ENCODE data around the gene BICRAL. TPM values are rescaled to one million over a fixed set of nuclear protein-coding genes. Genes with fewer than 3 reads are reported as not detected.
A peak's percentile ranks its signal among the peaks of the same experiment; 100 is the strongest.
"Not testable (repeated sequence)": the region's sequence is repeated elsewhere in the genome, so short reads cannot be mapped to it uniquely, and the experiment has no call there.

BICRAL gene
- polyA plus RNA-seq, 3 donors from 2014 or later: 1.9 to 5.3 (median 2.4) TPM

- Mint-ChIP-seq H3K4me3 (peak overlapping the region; percentile 79 to 88 (median 84)), H3K4me1 (peaks cover 61 to 64% of the 10 kb centered on the region in 2 donors), H3K27ac (peak overlapping the region; percentile 87 to 96 (median 94)), H3K27me3 (ENCODE audit: low read depth in 3 of 3) (peaks cover 17 to 25% (median 23%) of the 10 kb centered on the region in 3 donors)
- peak; percentile 65 to 67 (median 67) for DNase-seq
- not testable (repeated sequence) for H3K9me3 Mint-ChIP-seq, H3K36me3 Mint-ChIP-seq
Observed at GRCh38 chr6:42774821-42775487, 6.9 kb upstream of the BICRAL start.

DNA sequence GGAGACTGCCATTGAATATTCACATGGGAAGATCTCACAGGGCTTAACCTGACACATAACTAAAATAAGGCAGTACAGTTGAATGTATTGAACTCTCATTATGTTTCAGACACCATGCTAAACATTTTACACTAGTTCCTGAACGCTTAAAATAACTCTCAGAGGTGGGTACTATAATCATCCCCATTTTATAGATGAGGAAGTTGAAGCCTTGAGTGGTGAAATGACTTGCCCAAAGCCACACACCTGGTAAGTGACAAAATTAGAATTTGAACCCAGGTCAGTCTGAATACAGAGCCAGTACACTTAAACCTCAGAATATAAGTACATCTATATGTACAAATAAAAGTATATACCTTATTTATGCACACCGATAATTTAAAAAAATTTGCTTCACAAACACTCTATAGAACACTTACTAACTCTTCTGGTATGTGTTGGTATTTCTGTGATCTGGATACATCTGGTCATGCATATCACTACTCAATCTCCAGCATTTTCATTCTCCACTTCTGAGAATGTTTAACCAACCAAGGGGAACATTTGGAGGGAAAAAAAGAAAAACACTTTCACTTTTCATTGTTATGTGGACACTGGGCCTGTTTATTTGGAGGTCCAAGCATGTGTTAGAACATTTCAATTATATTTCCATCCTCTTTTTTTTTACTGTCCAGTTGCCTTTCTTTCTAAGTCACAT lies 4.6 kb upstream of the BICRAL start:
- Mint-ChIP-seq H3K9me3 (peaks cover 0 to 2% (median 0%) of the 10 kb centered on the region in 6 donors), H3K36me3 (peaks cover 0 to 6% (median 0%) of the 10 kb centered on the region in 3 donors), H3K4me3 (no peak overlapping the region), H3K27ac (peak overlapping the region in 4 of 6 donors; percentile 40 to 78 (median 52)), H3K27me3 (ENCODE audit: low read depth in 3 of 3) (peaks cover 11 to 23% (median 17%) of the 10 kb centered on the region in 3 donors), H3K4me1 (peaks cover 50 to 51% of the 10 kb centered on the region in 2 donors)
- no peak for DNase-seq

DNA sequence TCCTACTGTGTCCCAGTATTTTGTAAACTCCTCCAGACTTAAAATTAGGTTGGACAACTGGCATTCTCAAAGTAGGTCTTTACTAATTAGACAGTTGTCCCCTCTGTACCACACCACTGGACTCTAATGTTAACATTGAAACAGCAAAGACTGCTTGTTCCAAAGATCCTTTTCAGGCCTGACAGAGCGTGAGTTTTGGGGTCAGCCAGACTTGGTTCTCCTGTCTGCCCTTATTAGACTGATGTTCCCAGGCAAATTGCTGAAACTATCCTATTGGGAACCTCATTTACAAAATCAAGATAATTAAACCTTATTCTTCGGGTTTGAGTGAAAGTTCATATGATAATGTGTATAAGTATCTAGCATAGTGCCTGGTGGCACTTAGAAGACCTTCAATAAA lies 3.7 kb upstream of the BICRAL start:
- Mint-ChIP-seq H3K4me3 (no peak overlapping the region), H3K9me3 (peaks cover 0 to 2% (median 0%) of the 10 kb centered on the region in 6 donors), H3K27ac (no peak overlapping the region), H3K36me3 (peaks cover 0 to 6% (median 4%) of the 10 kb centered on the region in 3 donors), H3K4me1 (peaks cover 44 to 45% of the 10 kb centered on the region in 2 donors), H3K27me3 (ENCODE audit: low read depth in 3 of 3) (peaks cover 17 to 28% (median 20%) of the 10 kb centered on the region in 3 donors)
- DNase-seq: no peak

DNA sequence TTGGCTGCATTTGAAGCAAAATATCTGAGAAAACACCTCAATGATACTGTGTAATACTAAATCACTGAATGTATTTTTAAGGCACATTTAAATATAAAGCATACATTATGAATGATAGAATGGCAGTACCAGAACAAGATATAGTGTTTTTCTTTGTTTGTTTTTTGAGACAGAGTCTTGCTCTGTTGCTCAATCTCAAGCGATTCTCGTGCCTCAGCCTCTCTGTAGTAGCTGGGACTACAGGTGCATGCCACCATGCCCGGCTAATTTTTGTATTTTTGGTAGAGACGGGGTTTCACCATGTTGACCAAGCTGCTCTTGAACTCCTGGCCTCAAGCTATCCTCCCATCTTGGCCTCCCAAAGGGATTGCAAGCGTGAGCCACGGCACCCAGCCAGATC lies 2.3 kb upstream of the BICRAL start:
- H3K9me3 Mint-ChIP-seq: peaks cover 0 to 2% (median 0%) of the 10 kb centered on the region in 6 donors
- no peak for DNase-seq
- peaks cover 0 to 4% (median 3%) of the 10 kb centered on the region in 3 donors for H3K36me3 Mint-ChIP-seq
- peak overlapping the region in 3 of 6 donors; percentile 56 to 67 (median 58) for H3K27ac Mint-ChIP-seq
- H3K4me1 Mint-ChIP-seq: peaks cover 34 to 35% of the 10 kb centered on the region in 2 donors
- H3K27me3 Mint-ChIP-seq (ENCODE audit: low read depth in 3 of 3): peaks cover 24 to 38% (median 27%) of the 10 kb centered on the region in 3 donors
- no peak overlapping the region for H3K4me3 Mint-ChIP-seq

DNA sequence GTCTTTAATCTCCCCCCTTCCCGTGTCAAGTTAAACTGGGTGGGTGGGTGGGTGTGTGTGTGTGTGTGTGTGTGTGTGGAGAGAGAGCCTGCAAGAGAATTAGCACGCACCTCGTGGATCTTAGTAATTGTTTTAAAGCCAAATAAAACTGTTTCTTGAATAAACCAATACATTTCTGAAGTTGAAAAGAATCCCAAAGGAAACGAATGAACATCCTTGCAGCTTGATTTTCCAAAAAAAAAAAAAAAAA lies 381 bp upstream of the BICRAL start:
- Mint-ChIP-seq H3K4me3 (peak overlapping the region; percentile 82 to 98 (median 97)), H3K9me3 (peaks cover 0 to 2% (median 0%) of the 10 kb centered on the region in 6 donors), H3K27me3 (ENCODE audit: low read depth in 3 of 3) (peaks cover 28 to 32% (median 29%) of the 10 kb centered on the region in 3 donors), H3K36me3 (peaks cover 0 to 4% (median 3%) of the 10 kb centered on the region in 3 donors), H3K27ac (peak overlapping the region in 5 of 6 donors; percentile 87 to 100 (median 96)), H3K4me1 (peaks cover 21% of the 10 kb centered on the region in 2 donors)
- peak in 1 of 3 donors; percentile 23 for DNase-seq

- DNase-seq: peak; percentile 74 to 80 (median 78)
- H3K27ac Mint-ChIP-seq: peak overlapping the region in 5 of 6 donors; percentile 94 to 100 (median 100)
- H3K27me3 Mint-ChIP-seq (ENCODE audit: low read depth in 3 of 3): peaks cover 28 to 32% (median 29%) of the 10 kb centered on the region in 3 donors
- H3K36me3 Mint-ChIP-seq: peaks cover 0 to 4% (median 3%) of the 10 kb centered on the region in 3 donors
- H3K4me3 Mint-ChIP-seq: peak overlapping the region; percentile 97 to 98 (median 98)
- peaks cover 8 to 12% of the 10 kb centered on the region in 2 donors for H3K4me1 Mint-ChIP-seq
- peaks cover 0 to 2% (median 0%) of the 10 kb centered on the region in 6 donors for H3K9me3 Mint-ChIP-seq
Observed at GRCh38 chr6:42782689-42783176, 881 bp downstream of the BICRAL start.

DNA sequence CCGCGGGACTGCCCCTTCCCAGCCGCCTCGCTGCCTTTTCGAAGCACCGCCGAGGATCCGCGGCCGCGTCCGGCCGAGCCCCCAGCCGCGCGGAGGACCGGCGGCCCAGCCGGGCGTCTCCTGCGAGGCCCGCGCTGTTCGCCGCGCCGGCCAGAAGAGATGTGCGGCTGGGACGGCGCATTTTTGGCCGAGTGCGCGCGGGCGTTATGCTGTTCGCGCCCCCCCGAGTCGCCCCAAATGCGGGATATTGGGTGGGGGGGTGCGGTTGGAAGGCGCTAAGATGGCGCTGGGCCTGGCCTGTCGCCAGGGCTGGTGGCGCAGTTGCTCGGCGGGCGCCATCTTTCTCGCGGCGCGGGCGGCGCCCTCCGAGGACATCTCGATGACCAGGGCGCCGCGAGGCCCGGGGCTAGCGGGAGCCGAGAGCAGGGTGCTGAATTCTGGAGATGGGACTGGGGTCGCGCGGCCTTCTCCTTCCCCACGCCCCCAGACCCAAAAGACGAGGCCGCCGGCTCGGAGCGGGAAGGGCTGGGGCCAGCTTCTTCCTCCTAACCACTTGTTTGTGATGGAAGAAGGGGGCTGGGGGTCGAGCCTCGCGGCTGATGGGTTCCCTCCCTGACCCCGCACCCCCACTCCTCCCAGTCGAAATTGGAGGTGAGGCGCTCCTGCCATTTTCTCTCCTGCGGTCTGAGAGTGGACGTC lies 1.5 kb downstream of the BICRAL start:
- DNase-seq: peak; percentile 82 to 89 (median 87)
- Mint-ChIP-seq H3K27me3 (ENCODE audit: low read depth in 3 of 3) (peaks cover 28 to 32% (median 29%) of the 10 kb centered on the region in 3 donors), H3K4me3 (peak overlapping the region in 3 of 5 donors; percentile 97 to 99 (median 98)), H3K27ac (peak overlapping the region in 1 of 6 donors; percentile 100), H3K4me1 (peaks cover 8 to 13% of the 10 kb centered on the region in 2 donors), H3K9me3 (peaks cover 0 to 2% (median 0%) of the 10 kb centered on the region in 6 donors), H3K36me3 (peaks cover under 1 to 4% (median 2%) of the 10 kb centered on the region in 3 donors)

DNA sequence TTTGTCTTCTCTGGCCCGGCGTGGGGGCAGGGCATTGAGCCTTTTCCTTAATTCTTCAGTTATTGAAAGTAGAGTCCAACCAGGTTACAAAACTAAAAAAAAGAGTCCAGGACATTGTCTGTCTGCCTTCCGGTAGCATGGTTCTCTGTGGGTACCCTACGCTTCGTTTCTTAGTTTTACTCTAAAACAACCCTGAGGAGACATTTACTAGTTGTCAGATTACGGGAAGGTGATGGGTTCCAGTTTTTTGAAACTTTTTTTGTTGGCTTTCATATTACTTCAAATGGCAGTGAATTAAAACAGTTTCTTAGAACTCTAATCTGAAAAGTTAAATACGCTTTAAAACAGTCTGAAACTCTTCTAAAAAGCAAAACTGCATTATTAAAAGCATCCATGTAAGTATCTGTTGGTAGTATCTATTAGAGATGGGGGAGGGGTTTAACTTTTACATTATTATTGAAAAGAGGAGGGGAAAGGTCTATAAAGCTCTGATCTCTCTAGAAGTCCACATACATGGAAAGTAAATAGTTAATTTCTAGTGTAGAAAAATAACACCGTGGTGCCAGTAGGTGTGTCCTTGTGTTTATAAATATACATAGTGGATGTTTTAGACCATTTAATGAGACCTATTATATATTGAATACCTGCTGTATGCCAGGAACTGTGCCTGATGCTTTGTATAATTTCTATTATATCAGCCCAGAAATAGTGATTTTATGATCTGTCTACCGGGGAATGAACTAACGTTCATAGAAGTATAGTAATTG lies 2.2 kb downstream of the BICRAL start:
- no peak for DNase-seq
- peaks cover 28 to 32% (median 29%) of the 10 kb centered on the region in 3 donors for H3K27me3 Mint-ChIP-seq (ENCODE audit: low read depth in 3 of 3)
- H3K9me3 Mint-ChIP-seq: peaks cover 0 to 2% (median 0%) of the 10 kb centered on the region in 6 donors
- peaks cover 8 to 21% of the 10 kb centered on the region in 2 donors for H3K4me1 Mint-ChIP-seq
- H3K36me3 Mint-ChIP-seq: peaks cover 0 to 7% (median 4%) of the 10 kb centered on the region in 3 donors
- H3K4me3 Mint-ChIP-seq: peak overlapping the region in 3 of 5 donors; percentile 97 to 99 (median 98)
- peak overlapping the region in 1 of 6 donors; percentile 100 for H3K27ac Mint-ChIP-seq

- Mint-ChIP-seq H3K9me3 (peaks cover 0 to 2% (median 0%) of the 10 kb centered on the region in 6 donors), H3K36me3 (peaks cover 0 to 7% (median 4%) of the 10 kb centered on the region in 3 donors), H3K4me1 (peaks cover 8 to 27% of the 10 kb centered on the region in 2 donors), H3K27me3 (ENCODE audit: low read depth in 3 of 3) (peaks cover 28 to 32% (median 29%) of the 10 kb centered on the region in 3 donors), H3K4me3 (peak overlapping the region in 3 of 5 donors; percentile 97 to 99 (median 98)), H3K27ac (peak overlapping the region in 1 of 6 donors; percentile 100)
- DNase-seq: no peak
Observed at GRCh38 chr6:42784717-42785498, 3.1 kb downstream of the BICRAL start.

GRCh38 chr6:42786525-42786985 lies 4.7 kb downstream of the BICRAL start:
- no peak for DNase-seq
- Mint-ChIP-seq H3K4me3 (no peak overlapping the region), H3K27ac (no peak overlapping the region), H3K4me1 (peaks cover 0 to 33% of the 10 kb centered on the region in 2 donors), H3K27me3 (ENCODE audit: low read depth in 3 of 3) (peaks cover 24 to 25% (median 24%) of the 10 kb centered on the region in 3 donors), H3K9me3 (peaks cover 0 to 2% (median 0%) of the 10 kb centered on the region in 6 donors), H3K36me3 (peaks cover 0 to 7% (median 4%) of the 10 kb centered on the region in 3 donors)

GRCh38 chr6:42787063-42787472 lies 5.2 kb downstream of the BICRAL start:
- Mint-ChIP-seq H3K4me1 (peaks cover 0 to 39% of the 10 kb centered on the region in 2 donors), H3K27ac (no peak overlapping the region), H3K4me3 (no peak overlapping the region), H3K27me3 (ENCODE audit: low read depth in 3 of 3) (peaks cover 21 to 23% (median 22%) of the 10 kb centered on the region in 3 donors), H3K9me3 (peaks cover 0 to under 1% (median 0%) of the 10 kb centered on the region in 6 donors), H3K36me3 (peaks cover 0 to 7% (median 4%) of the 10 kb centered on the region in 3 donors)
- no peak for DNase-seq

DNA sequence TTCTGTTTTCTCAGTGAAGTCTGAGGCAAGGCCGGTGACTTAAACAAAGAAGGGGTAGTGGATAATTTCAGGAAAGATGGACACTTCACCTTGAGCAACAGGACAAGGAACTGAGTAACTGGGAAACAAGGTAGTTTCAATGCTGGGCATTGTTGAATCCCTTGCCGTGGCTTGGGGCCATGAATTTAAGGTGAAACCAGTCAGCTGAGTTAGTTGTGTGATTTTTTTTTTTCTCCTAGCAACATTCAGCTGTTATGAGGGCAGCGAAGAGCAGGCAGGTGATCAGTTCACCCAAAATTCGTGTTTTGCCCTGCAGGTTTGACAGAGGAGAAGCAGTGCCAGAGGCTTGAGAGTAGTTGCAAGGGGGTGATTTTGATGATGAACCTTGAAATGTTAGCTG lies 6.8 kb downstream of the BICRAL start:
- H3K4me1 Mint-ChIP-seq: peaks cover 0 to 39% of the 10 kb centered on the region in 2 donors
- H3K27ac Mint-ChIP-seq: peak overlapping the region; percentile 68 to 84 (median 77)
- H3K27me3 Mint-ChIP-seq (ENCODE audit: low read depth in 3 of 3): peaks cover 8 to 11% (median 10%) of the 10 kb centered on the region in 3 donors
- H3K4me3 Mint-ChIP-seq: peak overlapping the region in 3 of 5 donors; percentile 9 to 33 (median 21)
- DNase-seq: no peak
- H3K36me3 Mint-ChIP-seq: peaks cover 0 to 7% (median 0%) of the 10 kb centered on the region in 3 donors
- H3K9me3 Mint-ChIP-seq: no peaks in the 10 kb centered on the region

Data from immature natural killer cell (primary cell).